Measurements from ENCODE around the gene CXorf58.
"Not testable (repeated sequence)": the region's sequence is repeated elsewhere in the genome, so short reads cannot be mapped to it uniquely, and the experiment has no call there.

The CXorf58 gene

DNA sequence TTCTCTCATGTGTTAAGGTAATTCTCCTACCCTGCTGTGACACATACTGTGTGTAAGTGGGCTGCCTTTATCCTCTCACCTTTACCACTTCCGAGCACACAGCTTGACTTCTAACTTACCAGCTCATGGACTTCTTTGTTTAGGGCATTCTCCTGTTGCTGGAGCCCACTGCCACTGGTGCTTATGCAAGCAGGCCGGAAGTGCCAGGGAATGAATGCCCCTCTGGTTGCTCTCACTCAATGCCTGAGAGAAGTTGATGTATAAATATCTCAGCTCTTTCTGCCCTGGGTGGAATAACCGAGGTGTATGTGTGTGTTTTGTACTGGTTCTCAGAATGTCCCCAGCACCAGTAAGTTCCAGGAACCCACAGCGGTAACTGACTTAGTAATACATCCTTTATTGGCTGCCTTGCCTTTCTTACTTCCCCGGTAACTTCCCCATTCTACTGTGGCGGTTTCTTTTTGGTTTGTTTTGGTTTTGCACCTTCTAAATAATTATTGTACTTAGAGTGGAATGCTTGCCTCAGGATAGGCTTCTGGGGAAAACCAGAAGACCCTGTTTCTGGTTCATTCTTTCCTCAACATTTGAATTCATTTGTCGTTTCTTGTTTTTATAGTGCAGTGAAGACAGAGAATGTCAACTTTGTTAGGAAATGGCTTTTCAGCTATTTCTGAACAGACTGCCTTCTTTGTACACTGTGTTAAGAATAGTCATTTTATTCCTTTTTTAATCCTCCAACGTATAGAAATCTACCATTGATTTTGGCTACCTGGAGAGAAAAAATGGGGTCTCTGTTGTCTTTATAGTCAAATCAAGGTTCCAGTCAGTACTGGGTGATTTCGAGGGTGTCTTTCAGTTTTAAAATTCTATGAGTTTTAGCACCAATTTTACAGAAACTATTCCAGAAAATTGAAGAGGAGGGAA lies 45.4 kb downstream of the CXorf58 start:
- TF ChIP-seq, protein P1, sequence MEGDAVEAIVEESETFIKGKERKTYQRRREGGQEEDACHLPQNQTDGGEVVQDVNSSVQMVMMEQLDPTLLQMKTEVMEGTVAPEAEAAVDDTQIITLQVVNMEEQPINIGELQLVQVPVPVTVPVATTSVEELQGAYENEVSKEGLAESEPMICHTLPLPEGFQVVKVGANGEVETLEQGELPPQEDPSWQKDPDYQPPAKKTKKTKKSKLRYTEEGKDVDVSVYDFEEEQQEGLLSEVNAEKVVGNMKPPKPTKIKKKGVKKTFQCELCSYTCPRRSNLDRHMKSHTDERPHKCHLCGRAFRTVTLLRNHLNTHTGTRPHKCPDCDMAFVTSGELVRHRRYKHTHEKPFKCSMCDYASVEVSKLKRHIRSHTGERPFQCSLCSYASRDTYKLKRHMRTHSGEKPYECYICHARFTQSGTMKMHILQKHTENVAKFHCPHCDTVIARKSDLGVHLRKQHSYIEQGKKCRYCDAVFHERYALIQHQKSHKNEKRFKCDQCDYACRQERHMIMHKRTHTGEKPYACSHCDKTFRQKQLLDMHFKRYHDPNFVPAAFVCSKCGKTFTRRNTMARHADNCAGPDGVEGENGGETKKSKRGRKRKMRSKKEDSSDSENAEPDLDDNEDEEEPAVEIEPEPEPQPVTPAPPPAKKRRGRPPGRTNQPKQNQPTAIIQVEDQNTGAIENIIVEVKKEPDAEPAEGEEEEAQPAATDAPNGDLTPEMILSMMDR (IDR thresholded peaks at IDR 0.05; ENCODE audit: control insufficient read depth, extremely low read depth, insufficient read depth) = no peak
- DNase-seq (ENCODE audit: low read depth) = no peak
- no peak overlapping the region for H3K4me3 ChIP-seq (ENCODE audit: low read depth, low read length)

DNA sequence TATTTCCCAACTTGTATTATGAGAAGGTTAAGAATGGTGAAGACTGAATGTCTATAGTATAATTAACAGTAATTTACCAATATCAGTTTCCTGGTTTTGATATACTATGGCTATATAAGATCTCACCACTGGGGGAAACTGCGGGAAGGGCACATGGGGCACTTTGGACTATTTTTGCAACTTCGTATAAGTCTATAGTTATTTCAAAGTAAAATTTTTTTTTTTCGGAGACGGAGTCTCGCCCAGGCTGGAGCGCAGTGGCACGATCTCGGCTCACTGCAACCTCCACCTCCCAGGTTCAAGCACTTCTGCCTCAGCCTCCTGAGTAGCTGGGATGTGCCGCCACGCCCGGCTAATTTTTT lies 46.1 kb downstream of the CXorf58 start:
- H3K4me3 ChIP-seq (ENCODE audit: low read depth, low read length) = no peak overlapping the region
- DNase-seq (ENCODE audit: low read depth) = no peak
- TF ChIP-seq, protein P1 (IDR thresholded peaks at IDR 0.05; ENCODE audit: control insufficient read depth, extremely low read depth, insufficient read depth) = no peak

DNA sequence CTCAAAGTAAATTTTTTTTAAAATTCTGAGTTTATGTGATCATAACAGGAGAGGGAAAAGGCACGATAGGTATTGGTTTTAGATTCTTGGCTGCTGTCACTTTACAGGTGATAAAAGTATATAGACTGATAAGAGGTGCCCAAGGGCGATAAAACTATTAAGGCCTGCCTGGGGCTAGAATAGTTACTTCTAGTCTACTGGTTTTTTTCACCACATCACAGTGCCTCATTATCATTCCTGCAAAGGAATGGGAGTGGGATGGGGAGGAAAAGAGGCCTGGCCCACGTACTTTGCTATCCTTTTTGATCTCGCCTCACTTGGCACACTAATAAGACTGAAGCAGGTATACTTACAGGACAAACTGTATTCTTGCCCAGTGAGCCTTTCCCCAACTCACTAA lies 46.6 kb downstream of the CXorf58 start:
- no peak overlapping the region for H3K4me3 ChIP-seq (ENCODE audit: low read depth, low read length)
- TF ChIP-seq, protein P1 (IDR thresholded peaks at IDR 0.05; ENCODE audit: control insufficient read depth, extremely low read depth, insufficient read depth) = no peak
- DNase-seq (ENCODE audit: low read depth) = no peak

DNA sequence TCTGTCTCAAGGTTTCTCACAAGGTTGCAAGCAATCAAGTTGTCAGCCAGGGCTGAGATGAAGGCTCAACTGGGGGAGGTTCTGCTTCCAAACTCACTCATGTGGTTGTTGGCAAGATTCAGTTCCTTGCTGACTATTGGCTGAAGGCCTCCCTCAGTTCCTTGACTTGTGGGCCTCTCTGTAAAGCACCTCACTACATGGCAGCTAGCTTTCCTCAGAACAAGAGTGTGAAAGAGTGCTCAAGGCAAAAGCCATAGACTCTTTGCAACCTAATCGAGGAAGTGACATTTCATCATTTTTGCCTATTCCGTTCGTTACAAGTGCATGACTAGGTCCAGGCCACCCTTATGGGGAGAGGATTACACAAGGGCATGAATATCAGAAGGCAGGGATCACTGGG lies 52.0 kb downstream of the CXorf58 start:
- H3K4me3 ChIP-seq (ENCODE audit: low read depth, low read length) = no peak overlapping the region
- DNase-seq (ENCODE audit: low read depth) = no peak
- TF ChIP-seq, protein P1 (IDR thresholded peaks at IDR 0.05; ENCODE audit: control insufficient read depth, extremely low read depth, insufficient read depth) = no peak

DNA sequence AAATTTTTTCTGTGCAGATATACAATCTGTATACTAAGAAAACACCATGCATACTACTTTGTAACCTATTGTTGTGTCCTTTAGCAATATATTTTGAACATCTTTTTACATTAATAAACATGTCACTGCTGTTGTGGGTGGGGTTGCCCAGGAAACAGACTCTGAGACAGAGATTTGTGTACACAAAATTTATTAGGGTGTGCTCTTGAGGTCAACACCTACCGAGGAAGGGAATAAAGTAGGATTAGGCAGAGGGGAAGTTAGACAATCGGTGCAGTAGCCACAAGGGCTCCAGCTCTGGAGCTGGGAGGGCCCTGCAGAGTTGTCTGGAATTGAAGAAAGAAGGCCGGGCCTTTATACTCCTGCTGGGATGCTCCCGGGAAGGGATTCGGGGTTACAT lies 56.4 kb downstream of the CXorf58 start:
- DNase-seq (ENCODE audit: low read depth) = no peak
- TF ChIP-seq, protein P1 (IDR thresholded peaks at IDR 0.05; ENCODE audit: control insufficient read depth, extremely low read depth, insufficient read depth) = no peak
- H3K4me3 ChIP-seq (ENCODE audit: low read depth, low read length) = no peak overlapping the region

DNA sequence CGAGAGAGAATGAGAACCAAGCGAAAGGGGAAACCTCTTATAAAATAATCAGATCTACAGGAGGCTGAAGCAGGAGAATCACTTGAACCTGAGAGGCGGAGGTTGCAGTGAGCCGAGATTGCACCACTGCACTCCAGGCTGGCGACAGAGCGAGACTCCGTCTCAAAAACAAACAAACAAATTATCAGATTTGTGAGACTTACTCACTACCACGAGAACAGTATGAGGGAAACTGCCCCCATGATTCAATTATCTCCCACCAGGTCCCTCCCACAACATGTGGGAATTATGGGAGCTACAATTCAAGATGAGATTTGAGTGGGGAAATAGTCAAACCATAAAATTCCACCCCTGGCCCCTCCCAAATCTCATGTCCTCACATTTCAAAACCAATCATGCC lies 57.8 kb downstream of the CXorf58 start:
- not testable (repeated sequence) for DNase-seq (ENCODE audit: low read depth); H3K4me3 ChIP-seq (ENCODE audit: low read depth, low read length)

DNA sequence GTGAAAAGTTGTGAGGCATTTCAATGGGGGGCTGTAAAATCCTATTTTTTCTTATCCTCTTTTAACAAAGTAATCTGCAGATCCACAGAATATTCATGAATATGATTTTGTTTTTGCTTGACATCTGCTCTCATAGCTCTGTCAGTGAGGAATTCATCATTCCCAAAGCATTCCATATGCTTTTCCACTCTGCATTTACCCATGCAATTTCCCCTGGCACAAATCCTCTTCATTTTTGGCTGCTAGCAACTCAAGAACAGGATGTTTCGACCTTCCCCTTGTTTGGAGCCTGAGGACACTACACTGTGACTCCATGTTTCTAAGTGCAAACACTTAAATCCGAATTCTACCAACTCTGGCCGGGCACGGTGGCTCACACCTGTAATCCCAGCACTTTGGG lies 70.7 kb downstream of the CXorf58 start:
- no peak overlapping the region for H3K4me3 ChIP-seq (ENCODE audit: low read depth, low read length)
- TF ChIP-seq, protein P1 (IDR thresholded peaks at IDR 0.05; ENCODE audit: control insufficient read depth, extremely low read depth, insufficient read depth) = no peak
- DNase-seq (ENCODE audit: low read depth) = no peak
